Endothelial cell of coronary artery (primary cell): ENCODE data around the gene MRM2. TPM values are rescaled to one million over a fixed set of nuclear protein-coding genes. Genes with fewer than 3 reads are reported as not detected.

Experiments
- total RNA-seq: library from RNA; depleted of rRNA; stranded (reverse); fragments of >200 nt; gene quantifications from 2 replicates; pipeline ENCODE4 v1.2.3, GENCODE V29; 2014

The MRM2 gene
- total RNA-seq = 12.0 and 12.1 TPM in 2 replicates

GRCh38 chr7:2241580-2242540 is at the start of gene MRM2, which contains the start of gene NUDT1:
Gene MRM2 (minus strand): TSS chr7:2242205. CDS start chr7:2242169, 36 bp downstream.
Gene NUDT1 (plus strand): TSS chr7:2242226. CDS start chr7:2244575, 2,349 bp downstream.

DNA sequence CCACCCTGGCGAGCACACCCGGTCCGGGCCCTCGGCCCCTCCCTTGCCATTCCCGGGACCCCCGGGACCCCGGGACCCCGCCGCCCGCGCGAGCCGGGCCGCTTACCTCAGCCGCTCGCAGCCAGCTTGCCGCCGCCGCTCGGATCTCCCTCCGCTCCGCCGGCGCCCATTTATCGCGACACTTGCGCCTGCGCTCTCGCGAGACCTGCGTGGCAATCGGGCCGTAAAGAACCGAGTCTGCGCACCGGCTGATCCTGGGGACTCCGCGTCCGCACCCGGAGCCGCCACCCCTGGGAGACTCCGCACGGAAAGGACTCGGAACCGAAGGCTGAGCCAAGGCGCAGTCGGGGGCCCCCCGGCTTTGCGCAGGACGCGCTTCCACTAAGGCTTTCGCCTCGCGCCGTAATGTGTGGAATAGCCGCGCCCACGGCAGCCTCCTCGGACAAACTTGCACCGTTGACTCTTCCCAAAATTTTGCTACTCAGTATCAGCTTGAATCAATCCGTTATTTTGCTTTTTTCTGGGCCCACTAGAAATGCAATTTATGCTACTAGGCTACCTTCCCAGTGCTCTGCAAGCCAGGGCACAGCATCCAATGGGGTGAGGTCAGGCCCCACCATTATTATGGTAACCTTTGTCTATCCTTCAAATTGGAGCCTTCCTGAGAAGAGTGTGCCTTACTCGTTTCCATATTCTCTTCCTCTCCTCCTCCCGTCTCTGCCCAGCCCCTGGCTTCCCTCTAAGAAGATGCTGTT is 9.1 kb downstream of the MRM2 start, which contains the start of gene MAD1L1:
MAD1L1 (minus strand) TSS at position 180 of the 755 bp plus-strand sequence. CDS start 2,812 bp downstream, outside the sequence.

Other genes with a start within 250 kb of the MRM2 start
- 68.5 and 72.6 TPM in 2 replicates for gene MAD1L1, start 9.3 kb downstream of the MRM2 start, total RNA-seq
- 17.3 and 17.5 TPM in 2 replicates for gene NUDT1, start within 50 bp of the MRM2 start, total RNA-seq
- 6.4 and 8.0 TPM in 2 replicates for gene SNX8, start 72.2 kb upstream of the MRM2 start, total RNA-seq
- gene EIF3B, start 112.6 kb upstream of the MRM2 start, total RNA-seq = 232 and 247 TPM in 2 replicates
- gene CHST12, start 161.4 kb upstream of the MRM2 start, total RNA-seq = 4.6 and 6.7 TPM in 2 replicates
- not detected in 2 replicates for gene GRIFIN, start 234.2 kb upstream of the MRM2 start, total RNA-seq